Spleen (tissue), 11 donors: ENCODE measurements around the gene ABCA4. TPM values are rescaled to one million over a fixed set of nuclear protein-coding genes. Genes with fewer than 3 reads are reported as not detected.

Experiments
- DNase-seq: peaks from one replicate; pipeline ENCODE4 v3.0.0-alpha.2; 2020
- H3K27ac ChIP-seq, 8 donors: fragments of 200-600 bp; sonication (generic) in 7 of 8; 1 replicate in 4 of 8; 2 replicates in 4 of 8; pipeline versions ENCODE4 v1.5.0 to v1.8.0; 2016 to 2021; ENCODE audit warnings: inconsistent platforms in 4 of 8, mild to moderate bottlenecking in 4 of 8, moderate library complexity in 1 of 8
- H3K27me3 ChIP-seq, 7 donors: fragments of 200-600 bp; sonication (generic) in 6 of 7; replicated peaks in 1 of 7; 1 replicate in 4 of 7; 2 replicates in 3 of 7; pipeline versions ENCODE4 v1.5.0 to v1.8.0; 2016 to 2021; ENCODE audit warnings: inconsistent platforms in 3 of 7, mild to moderate bottlenecking in 1 of 7
- H3K36me3 ChIP-seq, 6 donors: fragments of 200-600 bp; sonication (generic) in 5 of 6; 1 replicate in 4 of 6; 2 replicates in 2 of 6; pipeline versions ENCODE4 v1.5.0 to v1.8.0; 2016 to 2021; ENCODE audit warnings: inconsistent platforms in 2 of 6
- H3K4me1 ChIP-seq, 6 donors: fragments of 200-600 bp; sonication (generic) in 5 of 6; 1 replicate in 3 of 6; 2 replicates in 3 of 6; pipeline versions ENCODE4 v1.5.0 to v1.8.0; 2016 to 2021; ENCODE audit warnings: inconsistent platforms in 3 of 6
- H3K4me3 ChIP-seq, 8 donors: fragments of 200-600 bp; sonication (generic) in 7 of 8; 1 replicate in 4 of 8; 2 replicates in 4 of 8; pipeline versions ENCODE4 v1.5.0 to v1.8.0; 2016 to 2021; ENCODE audit warnings: inconsistent platforms in 4 of 8, mild to moderate bottlenecking in 4 of 8, moderate library complexity in 2 of 8
- H3K9me3 ChIP-seq, 8 donors: fragments of 200-600 bp; sonication (generic) in 7 of 8; 1 replicate in 4 of 8; 2 replicates in 4 of 8; pipeline versions ENCODE4 v1.5.0 to v1.8.0; 2016 to 2021; ENCODE audit warnings: inconsistent platforms in 4 of 8
- CTCF ChIP-seq, 11 experiments: fragments of 200-600 bp in 7 of 11; fragments of 450-650 bp in 4 of 11; sonication (generic) in 4 of 11; IDR thresholded peaks in 8 of 11; conservative IDR thresholded peaks in 3 of 11; 1 replicate in 7 of 11; 2 replicates in 4 of 11; pipeline versions ENCODE4 v1.4.0 to v1.8.0; 2016 to 2021; ENCODE audit warnings: antibody characterized with exemption in 11 of 11, inconsistent platforms in 4 of 11, mild to moderate bottlenecking in 1 of 11
- POLR2A ChIP-seq, 3 donors: fragments of 450-650 bp; IDR thresholded peaks; one replicate each; pipeline ENCODE4 v1.5.1; 2017; ENCODE audit warnings: antibody characterized with exemption in 3 of 3, mild to moderate bottlenecking in 1 of 3
- POLR2AphosphoS5 ChIP-seq, 3 donors: sonication (generic); formaldehyde crosslinking; IDR thresholded peaks; one replicate each; pipeline ENCODE4 v1.5.1; 2017; ENCODE audit warnings: antibody characterized with exemption in 3 of 3
- WGBS, 5 donors: extraction: QIAGEN DNeasy Blood & Tissue Kit in 3 of 5; methylation state at CpG; one replicate each; pipeline versions ENCODE4 v1.1.5 to v1.1.7; 2013 to 2018; 5-methylcytosine and 5-hydroxymethylcytosine counted together
- intact Hi-C: fragments of 100-400 bp; cut with DNase I; formaldehyde crosslinking; loops from one replicate; pipeline ENCODE4 v1.15.0; 2023; ENCODE audit warnings: low total_unique reads
- polyA plus RNA-seq, 3 donors: library from polyadenylated mRNA; stranded (reverse); fragments of 200-250 nt; gene quantifications; one replicate each; pipeline ENCODE4 v1.2.1, GENCODE V29; 2013
- total RNA-seq, 7 donors: library from RNA; depleted of rRNA in 3 of 7; stranded (reverse); fragments of >200 nt in 3 of 7; fragmentation: NEBNext Ultra II Directional in 4 of 7; extraction: Animal tissue kit (Norgen Biotek cat#: 25700) in 4 of 7; gene quantifications; one replicate each; pipeline versions ENCODE4 v1.1.0 to v1.2.1, GENCODE V29; 2016 to 2021
- donor health status: healthy with polysubstance abuse.
- donor health status: DM: no; HTN: no; CAD: no; lungs with moderate emphysema.
- donor health status: DM: no; HTN: no; CAD: no.
- donor health status: Bipolar disorder and iron deficiency.
- donor health status: healthy.
- donor health status: DM: no; HTN: no; CAD: no.
- donor health status: DM: yes; HTN: yes; CAD: no.

ABCA4 gene
- total and polyA plus RNA-seq, 10 donors = 0.04 to 0.64 (median 0.24) TPM

- no peaks in the 10 kb centered on the region for H3K27me3 ChIP-seq
- TF ChIP-seq POLR2A (IDR thresholded peaks at IDR 0.05) = no peak
- TF ChIP-seq POLR2AphosphoS5 (IDR thresholded peaks at IDR 0.05) = no peak
- TF ChIP-seq CTCF (IDR thresholded peaks at IDR 0.05 in 8 of 11, conservative IDR thresholded peaks at IDR 0.05 in 3 of 11) = no peak
- no peak overlapping the region for H3K4me3 ChIP-seq
- no peaks in the 10 kb centered on the region for H3K9me3 ChIP-seq
- peaks cover 0 to 8% (median 0%) of the 10 kb centered on the region in 6 donors for H3K4me1 ChIP-seq
- DNase-seq = no peak
- WGBS, 5 donors = 74 to 92% (median 83%) methylated on average over 2 of the region's 2 CpGs
- intact Hi-C loops = no loop called here
- H3K27ac ChIP-seq = no peak overlapping the region
- H3K36me3 ChIP-seq = no peaks in the 10 kb centered on the region
These were observed 144.7 kb downstream of the ABCA4 start for GRCh38 chr1:93976291-93976690.

- no peaks in the 10 kb centered on the region for H3K4me1 ChIP-seq
- no peaks in the 10 kb centered on the region for H3K27me3 ChIP-seq
- H3K4me3 ChIP-seq = no peak overlapping the region
- no peak for TF ChIP-seq CTCF (IDR thresholded peaks at IDR 0.05 in 8 of 11, conservative IDR thresholded peaks at IDR 0.05 in 3 of 11)
- TF ChIP-seq POLR2AphosphoS5 (IDR thresholded peaks at IDR 0.05) = no peak
- TF ChIP-seq POLR2A (IDR thresholded peaks at IDR 0.05) = no peak
- 53 to 86% (median 80%) methylated on average over 2 of the region's 2 CpGs for WGBS, 5 donors
- H3K9me3 ChIP-seq = no peaks in the 10 kb centered on the region
- H3K36me3 ChIP-seq = no peaks in the 10 kb centered on the region
- DNase-seq = no peak
- intact Hi-C loops = no loop called here
- H3K27ac ChIP-seq = no peak overlapping the region
These were observed 148.6 kb downstream of the ABCA4 start for GRCh38 chr1:93972341-93972740.

- H3K27ac ChIP-seq = no peak overlapping the region
- no peaks in the 10 kb centered on the region for H3K9me3 ChIP-seq
- intact Hi-C loops = no loop called here
- H3K36me3 ChIP-seq = no peaks in the 10 kb centered on the region
- TF ChIP-seq POLR2AphosphoS5 (IDR thresholded peaks at IDR 0.05) (no peak), POLR2A (IDR thresholded peaks at IDR 0.05) (no peak), CTCF (IDR thresholded peaks at IDR 0.05 in 8 of 11, conservative IDR thresholded peaks at IDR 0.05 in 3 of 11) (no peak)
- no peaks in the 10 kb centered on the region for H3K4me1 ChIP-seq
- DNase-seq = no peak
- no peaks in the 10 kb centered on the region for H3K27me3 ChIP-seq
- H3K4me3 ChIP-seq = no peak overlapping the region
- WGBS, 5 donors = 77 to 90% (median 85%) methylated on average over 3 of the region's 3 CpGs
These were observed 151.1 kb downstream of the ABCA4 start for GRCh38 chr1:93969887-93970286.

GRCh38 chr1:93969371-93969770 lies 151.6 kb downstream of the ABCA4 start:
- H3K27me3 ChIP-seq = no peaks in the 10 kb centered on the region
- 76 to 92% (median 87%) methylated on average over 2 of the region's 2 CpGs for WGBS, 5 donors
- H3K27ac ChIP-seq = no peak overlapping the region
- H3K9me3 ChIP-seq = no peaks in the 10 kb centered on the region
- no peaks in the 10 kb centered on the region for H3K36me3 ChIP-seq
- H3K4me3 ChIP-seq = no peak overlapping the region
- no peak for DNase-seq
- no peaks in the 10 kb centered on the region for H3K4me1 ChIP-seq
- intact Hi-C loops = no loop called here
- TF ChIP-seq CTCF (IDR thresholded peaks at IDR 0.05 in 8 of 11, conservative IDR thresholded peaks at IDR 0.05 in 3 of 11) (no peak), POLR2A (IDR thresholded peaks at IDR 0.05) (no peak), POLR2AphosphoS5 (IDR thresholded peaks at IDR 0.05) (no peak)
